Stimulated activated CD8-positive, alpha-beta memory T cell treated with anti-CD3 and anti-CD28 coated beads, Interleukin-12 subunit alpha, Interleukin-12 subunit beta, amount 100 ng/mL, for 24 hours (primary cell): Measurements from ENCODE around the gene ZG16B.

Source experiments
- DNase-seq: peaks from one replicate; pipeline ENCODE4 v3.0.0-alpha.2; 2020; ENCODE audit errors: extremely low read depth

ZG16B gene

GRCh38 chr16:2825049-2825742, 4.9 kb upstream of the ZG16B start:
- DNase-seq, result no peak

DNA sequence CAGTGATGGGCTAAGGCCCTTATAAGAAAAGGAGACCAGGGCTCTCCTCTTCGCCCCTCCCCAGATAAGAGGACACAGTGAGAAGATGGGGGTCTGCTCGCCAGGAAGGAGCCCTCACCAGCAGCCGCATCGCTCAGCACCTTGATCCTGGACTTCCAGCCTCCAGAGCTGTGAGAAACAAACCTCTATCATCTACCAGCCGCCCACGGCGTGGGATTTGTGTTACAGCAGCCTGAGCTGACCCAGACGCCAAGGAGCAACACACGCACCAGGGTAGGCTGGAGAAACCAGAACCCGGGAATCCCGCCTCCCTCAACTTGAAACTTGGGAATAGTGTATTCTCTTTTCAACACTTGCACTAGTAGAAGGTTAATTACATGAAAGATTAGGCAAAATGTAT, 4.2 kb upstream of the ZG16B start:
- no peak for DNase-seq

DNA sequence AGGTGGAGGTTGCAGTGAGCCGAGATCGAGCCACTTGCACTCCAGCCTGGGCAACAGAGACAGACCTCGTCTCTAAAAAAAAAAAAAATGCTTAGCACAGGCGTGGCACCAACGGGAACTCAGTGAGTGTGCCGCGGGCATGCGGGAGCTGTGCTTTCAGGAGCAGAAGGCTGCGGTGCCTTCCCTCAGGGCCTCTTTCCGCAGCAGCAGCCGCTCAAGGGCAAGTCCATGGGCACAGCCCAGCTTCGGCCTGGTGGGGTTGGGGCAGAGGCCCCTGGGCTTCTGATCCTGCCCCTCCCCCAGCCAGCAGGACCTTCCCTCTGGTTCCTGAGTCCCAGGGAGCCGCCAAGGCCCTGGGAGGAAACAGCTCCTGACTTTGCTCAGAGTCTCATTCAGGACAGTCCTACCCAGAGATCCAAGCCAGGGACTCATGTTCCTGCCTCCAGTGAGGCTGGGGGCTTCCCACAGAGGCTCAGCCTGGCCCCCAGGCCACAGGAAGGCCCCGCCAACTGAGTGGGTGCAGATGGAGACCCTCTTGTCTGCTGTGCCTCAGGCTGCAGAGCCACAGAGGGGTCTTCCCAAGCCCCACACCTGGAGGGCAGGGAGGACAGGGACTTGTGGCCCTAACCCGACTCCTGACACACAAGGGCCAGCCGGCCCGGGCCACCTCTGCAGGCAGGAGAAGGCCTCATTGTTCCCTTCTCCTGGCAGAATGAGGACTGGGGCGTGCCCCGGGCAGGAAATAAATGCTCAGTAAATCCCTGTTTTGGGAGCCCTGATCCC, 3.3 kb upstream of the ZG16B start:
- no peak for DNase-seq

GRCh38 chr16:2827374-2827791, 2.7 kb upstream of the ZG16B start:
- DNase-seq, result no peak

DNA sequence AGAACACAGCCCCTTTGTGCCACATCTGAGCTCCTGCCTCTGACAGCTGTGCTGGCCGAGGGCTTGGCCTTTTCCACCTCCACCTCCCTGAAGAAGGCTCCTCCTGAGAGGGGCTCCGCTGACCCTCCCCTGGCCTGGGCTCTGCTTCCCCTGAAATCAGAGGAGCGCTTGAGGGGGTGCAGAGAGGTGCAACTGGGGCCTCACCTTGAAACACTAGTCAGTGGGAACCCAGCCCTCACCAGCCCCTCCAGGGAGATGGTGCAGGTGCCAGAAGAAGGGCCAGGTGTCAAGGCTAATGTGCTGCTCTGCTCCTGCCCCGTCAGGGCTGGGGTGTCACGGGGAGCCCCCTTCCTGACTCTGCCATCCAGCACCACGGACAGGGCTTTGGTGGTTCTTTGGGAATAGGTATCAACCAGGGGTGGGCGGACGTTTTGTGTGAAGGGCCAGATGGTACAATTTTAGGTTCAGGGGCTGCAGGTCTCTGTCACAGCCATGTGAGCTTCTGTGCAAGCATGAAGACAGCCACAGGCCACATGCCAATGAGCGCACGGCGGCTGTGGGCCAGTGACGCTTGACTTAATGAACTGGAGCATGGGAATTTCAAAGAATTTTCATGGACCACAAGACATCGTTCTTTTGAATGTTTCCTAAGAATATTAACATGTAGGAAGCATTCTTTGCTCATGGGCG, 2.1 kb upstream of the ZG16B start:
- DNase-seq, result no peak

DNA sequence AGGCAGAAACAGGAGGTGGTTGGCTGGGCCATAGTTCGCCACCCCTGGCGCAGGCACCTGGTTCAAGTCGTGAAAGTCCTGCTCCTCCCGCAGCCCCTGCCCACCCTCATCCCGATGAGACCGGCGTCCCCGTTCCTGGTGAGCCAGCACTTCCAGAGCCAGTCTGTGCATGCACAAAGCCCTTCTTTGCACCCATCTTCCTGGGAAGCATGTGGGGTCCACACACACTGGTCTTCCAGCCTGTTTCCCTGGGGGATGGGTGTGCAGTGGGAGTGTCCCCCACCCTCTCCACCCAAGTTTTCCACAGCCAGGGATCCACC, 1.6 kb upstream of the ZG16B start:
- DNase-seq, result no peak

DNA sequence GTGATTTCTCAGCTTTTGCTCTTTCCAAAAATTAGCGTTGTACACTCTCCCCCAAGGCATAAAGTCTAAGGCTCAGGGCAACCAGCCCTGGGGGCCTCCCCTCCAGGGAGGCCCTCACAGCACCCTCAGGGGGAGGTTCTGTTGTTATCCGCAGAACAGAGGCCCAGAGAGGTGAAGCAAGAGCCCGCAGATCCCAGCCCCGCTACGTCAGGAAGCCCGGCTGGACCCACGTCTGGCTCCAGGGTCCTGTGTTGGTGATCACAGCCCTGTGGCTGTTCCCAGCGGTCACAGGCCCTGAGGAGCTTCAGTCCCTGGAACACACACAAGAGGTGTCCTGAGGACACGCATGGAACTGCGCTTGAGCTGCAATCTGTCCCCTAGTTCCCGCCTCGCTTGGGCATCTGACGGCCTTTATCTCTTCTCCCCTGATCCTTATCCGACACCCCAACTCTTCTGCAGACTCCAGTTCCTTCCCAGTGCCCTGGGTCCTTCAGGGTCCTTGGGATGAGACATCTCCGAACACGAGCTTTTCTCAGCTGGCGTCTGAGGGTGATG, 1.1 kb upstream of the ZG16B start:
- no peak for DNase-seq

DNA sequence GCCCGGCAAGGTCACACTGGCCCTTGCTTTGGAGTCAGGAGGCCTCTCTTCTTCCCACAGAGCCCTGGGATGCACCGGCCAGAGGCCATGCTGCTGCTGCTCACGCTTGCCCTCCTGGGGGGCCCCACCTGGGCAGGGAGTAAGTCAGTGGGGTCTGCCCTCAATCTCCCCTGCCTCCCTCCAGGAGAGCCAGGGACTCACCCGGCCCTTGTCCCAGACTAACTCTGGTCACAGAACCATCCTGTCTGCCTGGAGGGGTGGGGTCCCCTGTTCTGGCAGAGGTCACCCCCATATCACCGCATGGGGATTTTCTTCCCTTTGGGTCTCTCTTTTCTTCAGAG, 222 bp downstream of the ZG16B start:
- DNase-seq, result no peak

- no peak for DNase-seq
These were observed 1.1 kb downstream of the ZG16B start for GRCh38 chr16:2831203-2831602.

DNA sequence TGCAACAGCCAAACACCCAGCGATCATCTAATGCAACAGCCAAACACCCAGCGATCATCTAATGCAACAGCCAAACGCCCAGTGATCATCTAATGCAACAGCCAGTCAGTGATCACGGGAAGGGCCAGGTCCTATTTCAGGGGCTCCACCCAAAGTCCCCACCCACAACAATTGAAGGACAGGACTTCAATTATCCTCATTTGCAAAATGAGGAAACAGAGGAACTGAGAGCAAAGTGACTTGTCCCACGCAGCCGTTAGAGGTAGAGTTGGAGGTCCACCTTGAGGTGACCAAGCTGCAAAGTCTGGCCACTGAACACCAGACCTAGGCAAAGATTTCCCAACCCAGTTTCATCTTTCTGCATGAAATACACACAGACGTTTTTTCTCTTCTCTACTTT, 3.7 kb downstream of the ZG16B start:
- DNase-seq, result no peak

- DNase-seq, result no peak
These were observed 4.9 kb downstream of the ZG16B start for GRCh38 chr16:2834968-2835367.

GRCh38 chr16:2835638-2836493, 5.8 kb downstream of the ZG16B start:
- no peak for DNase-seq

- no peak for DNase-seq
These were observed 6.8 kb downstream of the ZG16B start for GRCh38 chr16:2836646-2837508.

- DNase-seq, result peak; percentile 17
These were observed 8.8 kb downstream of the ZG16B start for GRCh38 chr16:2838928-2839327.

GRCh38 chr16:2839650-2840450, 9.7 kb downstream of the ZG16B start:
- DNase-seq, result no peak

DNA sequence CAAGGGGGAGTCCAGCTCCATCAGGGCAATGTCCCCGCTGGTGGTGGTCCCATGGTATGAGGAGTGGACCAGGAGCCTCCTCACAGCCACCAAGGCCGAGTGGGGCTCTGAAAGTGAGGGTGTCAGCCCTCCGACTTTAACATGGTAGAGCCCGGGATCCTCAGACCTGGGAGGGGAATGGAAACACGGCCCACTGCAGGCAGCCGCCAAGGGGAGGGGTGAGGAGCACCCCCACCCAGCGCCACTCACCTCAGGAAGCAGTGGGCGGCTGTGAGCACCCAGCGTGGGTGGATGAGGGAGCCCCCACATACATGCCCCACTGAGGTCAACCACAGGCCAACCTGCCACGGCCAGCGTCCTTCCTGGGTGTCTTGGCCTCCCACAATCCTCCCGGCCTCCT, 10.8 kb downstream of the ZG16B start:
- no peak for DNase-seq

DNA sequence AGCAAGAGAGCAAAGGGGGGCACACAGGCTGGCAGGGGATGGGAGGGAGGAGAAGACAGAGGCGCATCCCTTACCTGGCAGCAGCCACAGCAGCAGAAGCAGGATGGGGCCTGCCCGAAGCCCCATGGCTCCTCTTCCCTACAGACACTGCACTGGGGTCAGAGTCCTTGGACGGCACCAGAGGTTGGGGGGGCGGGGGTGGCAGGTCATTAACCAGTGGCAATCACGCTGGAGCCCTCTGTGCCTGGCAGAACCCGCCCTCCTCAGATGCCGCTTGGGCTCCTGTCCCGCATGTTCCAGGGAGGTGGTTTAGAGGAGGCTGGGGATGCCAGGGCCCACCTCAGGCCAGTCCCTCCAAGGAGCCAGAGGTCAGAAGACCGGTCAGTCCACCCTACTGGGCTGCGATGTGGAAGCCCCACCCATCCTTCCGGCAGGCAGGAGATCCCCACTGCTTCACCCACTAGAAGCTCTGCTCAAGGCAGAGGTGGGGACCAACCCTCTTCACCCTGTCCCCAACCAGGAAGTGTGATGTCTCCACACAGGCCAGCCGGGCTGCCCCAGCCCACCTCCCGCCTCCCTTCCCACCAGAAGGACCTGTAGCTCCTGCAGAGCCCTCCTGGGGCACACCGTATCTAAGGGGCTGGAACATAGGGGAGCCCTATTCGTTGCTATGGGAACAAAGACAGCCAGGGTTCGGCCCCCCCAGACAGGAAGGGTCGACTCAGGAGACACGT, 11.7 kb downstream of the ZG16B start:
- DNase-seq, result no peak

DNA sequence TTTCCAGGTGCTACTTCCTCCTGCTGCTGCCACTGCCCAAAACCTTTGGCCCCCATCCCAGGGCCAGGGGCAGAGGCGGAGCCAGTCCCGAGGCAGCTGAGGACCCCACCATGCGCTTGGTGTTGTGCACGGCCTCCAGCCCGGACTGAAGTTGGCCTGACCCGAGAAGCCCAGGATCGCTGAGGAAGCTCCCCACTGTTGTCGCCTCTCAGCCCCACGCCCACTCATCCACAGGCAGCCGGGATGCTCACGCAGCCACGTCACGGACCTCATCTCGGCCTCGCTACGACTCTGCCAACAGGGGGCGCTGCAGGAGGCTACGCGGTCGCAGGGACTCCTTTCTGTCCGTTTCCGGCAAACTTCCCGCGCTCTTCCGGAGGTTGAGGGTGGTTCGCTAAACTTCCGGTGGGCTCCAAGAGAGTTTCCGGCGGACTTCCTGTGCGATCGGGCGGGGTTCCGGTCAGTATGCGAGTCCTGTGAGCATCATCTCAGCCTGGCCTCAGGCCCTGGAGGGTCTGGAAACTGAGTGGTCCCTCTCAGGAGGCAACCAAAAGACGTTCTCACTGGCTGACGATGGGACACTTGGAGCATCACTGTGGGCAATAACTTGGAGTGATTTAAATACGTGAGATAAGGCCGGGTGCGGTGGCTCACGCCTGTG, 12.4 kb downstream of the ZG16B start:
- peak; percentile 71 for DNase-seq

GRCh38 chr16:2843526-2843925, 13.4 kb downstream of the ZG16B start:
- no peak for DNase-seq
